Kidney (tissue), 14 donors: ENCODE results near the gene KIAA2012. TPM values are rescaled to one million over a fixed set of nuclear protein-coding genes. Genes with fewer than 3 reads are reported as not detected.

Experiments used
- DNase-seq, 5 donors: peaks; one replicate each; pipeline ENCODE4 v3.0.0-alpha.2; 2013 to 2020
- FAIRE-seq: peaks from 2 replicates; lab custom pipeline; 2012; peaks lifted over from hg19 to GRCh38; lab: Jason Lieb, UNC
- H3K27ac ChIP-seq, 2 donors: one replicate each; pipeline ENCODE4 v1.7.0; 2013; ENCODE audit warnings: low read depth in 2 of 2, low read length in 2 of 2, inconsistent platforms in 1 of 2
- H3K27me3 ChIP-seq: one replicate; pipeline ENCODE4 v1.7.1; 2013; ENCODE audit warnings: low read length, inconsistent platforms; ENCODE audit not compliant: control insufficient read depth, insufficient read depth
- H3K36me3 ChIP-seq, 3 donors: one replicate each; pipeline versions ENCODE4 v1.7.0 to v1.7.1; 2013; ENCODE audit warnings: low read length in 3 of 3, control low read depth in 1 of 3, inconsistent platforms in 1 of 3; ENCODE audit not compliant: insufficient read depth in 3 of 3, control insufficient read depth in 2 of 3
- H3K4me1 ChIP-seq, 3 donors: one replicate each; pipeline versions ENCODE4 v1.7.0 to v1.7.1; 2013; ENCODE audit warnings: low read length in 3 of 3, inconsistent platforms in 1 of 3, low read depth in 1 of 3; ENCODE audit not compliant: control insufficient read depth in 2 of 3, insufficient read depth in 2 of 3
- H3K4me3 ChIP-seq, 3 donors: one replicate each; pipeline versions ENCODE4 v1.7.0 to v1.8.1; 2013; ENCODE audit warnings: low read length in 3 of 3, control low read depth in 1 of 3, inconsistent platforms in 1 of 3
- H3K9ac ChIP-seq, 3 donors: one replicate each; pipeline versions ENCODE4 v1.7.0 to v1.7.1; 2013; ENCODE audit warnings: low read length in 3 of 3, control low read depth in 1 of 3, inconsistent platforms in 1 of 3
- H3K9me3 ChIP-seq, 3 donors: one replicate each; pipeline versions ENCODE4 v1.7.0 to v1.7.1; 2013; ENCODE audit warnings: low read length in 3 of 3, control low read depth in 1 of 3, inconsistent platforms in 1 of 3; ENCODE audit not compliant: control insufficient read depth in 2 of 3, insufficient read depth in 1 of 3
- CTCF ChIP-seq: IDR thresholded peaks from 3 replicates; pipeline ENCODE4 v1.5.1; 2012; ENCODE audit warnings: mild to moderate bottlenecking, moderate library complexity, borderline replicate concordance; ENCODE audit not compliant: insufficient read depth; ENCODE audit errors: extremely low read depth
- intact Hi-C: fragments of 100-400 bp; cut with DNase I; formaldehyde crosslinking; loops from one replicate; pipeline ENCODE4 v1.11.1; 2022
- polyA plus RNA-seq: library from polyadenylated mRNA; stranded (reverse); fragments of 350-450 nt; fragmentation: Illumina TruSeq; extraction: RNeasy Lipid Tissue Mini Kit (QIAGEN cat#74804); gene quantifications from one replicate; pipeline ENCODE4 v1.2.3, GENCODE V29; 2014; ENCODE audit warnings: low read depth, low replicate concordance; ENCODE audit not compliant: insufficient read depth
- total RNA-seq: library from RNA; stranded (reverse); fragmentation: NEBNext Ultra II Directional; extraction: Animal tissue kit (Norgen Biotek cat#: 25700); gene quantifications from one replicate; pipeline ENCODE4 v1.2.1, GENCODE V29; 2021
- donor health status: control.
- donor health status: control.
- donor health status: control.
- donor health status: control.
- donor health status: control.
- donor health status: DM: yes; HTN: yes; CAD: no.
- donor health status: Normal renal cell carcinoma (clear cell type).

The KIAA2012 gene
- total and polyA plus RNA-seq, 2 donors from 2014 or later = not detected

- intact Hi-C loops = no loop called here
- Histone ChIP-seq H3K4me3 (no peak overlapping the region), H3K9me3 (no peaks in the 10 kb centered on the region), H3K4me1 (no peaks in the 10 kb centered on the region), H3K27ac (no peak overlapping the region), H3K36me3 (no peaks in the 10 kb centered on the region), H3K27me3 (no peaks in the 10 kb centered on the region), H3K9ac (no peak overlapping the region)
- no peak for TF ChIP-seq CTCF
- DNase-seq = peak in 1 of 5 donors; percentile 23
- no peak for FAIRE-seq
Measured at GRCh38 chr2:202249521-202250253, 176.6 kb downstream of the KIAA2012 start.

- DNase-seq (no peak), FAIRE-seq (no peak)
- Histone ChIP-seq H3K9me3 (no peaks in the 10 kb centered on the region), H3K4me1 (no peaks in the 10 kb centered on the region), H3K27me3 (no peaks in the 10 kb centered on the region), H3K4me3 (no peak overlapping the region), H3K36me3 (no peaks in the 10 kb centered on the region), H3K27ac (no peak overlapping the region), H3K9ac (no peak overlapping the region)
- no peak for TF ChIP-seq CTCF
- intact Hi-C loops = no loop called here
Measured at GRCh38 chr2:202251494-202251893, 178.4 kb downstream of the KIAA2012 start.

Other genes starting within 250 kb of the KIAA2012 start
- gene FZD7, start 39.4 kb upstream of the KIAA2012 start, total RNA-seq = 14.0 TPM
- gene FZD7, start 39.4 kb upstream of the KIAA2012 start, polyA plus RNA-seq = 5.6 TPM
- gene SUMO1, start 165.3 kb downstream of the KIAA2012 start, total RNA-seq = 81.7 TPM
- 170 TPM for gene SUMO1, start 165.3 kb downstream of the KIAA2012 start, polyA plus RNA-seq
- 57.1 TPM for gene NOP58, start 192.5 kb downstream of the KIAA2012 start, total RNA-seq
- gene NOP58, start 192.5 kb downstream of the KIAA2012 start, polyA plus RNA-seq = 38.6 TPM